Chondrocyte (in vitro differentiated cells): ENCODE measurements around the gene IQCE. TPM values are rescaled to one million over a fixed set of nuclear protein-coding genes. Genes with fewer than 3 reads are reported as not detected.

ENCODE experiments used
- DNase-seq: peaks from one replicate; pipeline ENCODE4 v3.0.0; 2021; ENCODE audit warnings: mixed read lengths, low spot score
- H3K27ac Mint-ChIP-seq: one replicate; pipeline ENCODE4 v1.8.0; 2021; ENCODE audit warnings: mild to moderate bottlenecking, moderate library complexity, mixed read lengths; ENCODE audit not compliant: unreplicated experiment
- H3K27me3 Mint-ChIP-seq: 2 replicates; pipeline ENCODE4 v1.8.0; 2021; ENCODE audit warnings: low read depth, mixed read lengths
- H3K36me3 Mint-ChIP-seq: 2 replicates; pipeline ENCODE4 v1.8.0; 2021; ENCODE audit warnings: low read depth, mixed read lengths
- H3K4me1 Mint-ChIP-seq: 2 replicates; pipeline ENCODE4 v1.8.0; 2021; ENCODE audit warnings: low read depth, mild to moderate bottlenecking, mixed read lengths
- H3K4me3 Mint-ChIP-seq: one replicate; pipeline ENCODE4 v1.8.0; 2021; ENCODE audit warnings: mild to moderate bottlenecking, moderate library complexity, mixed read lengths; ENCODE audit not compliant: unreplicated experiment
- H3K9me3 Mint-ChIP-seq: 2 replicates; pipeline ENCODE4 v1.8.0; 2021; ENCODE audit warnings: low read depth, mixed read lengths
- total RNA-seq: library from RNA; stranded (reverse); gene quantifications from 3 replicates; pipeline ENCODE4 v1.2.1, GENCODE V29; 2021
- TF ChIP-seq, protein P1 (sequence below): fragments of 200-600 bp; sonication (generic); IDR thresholded peaks from 2 replicates; pipeline ENCODE4 v1.5.0; 2021; ENCODE audit warnings: antibody characterized with exemption, mild to moderate bottlenecking, moderate library complexity

IQCE gene
- total RNA-seq, 1 donor from 2014 or later: 10.0 TPM

- Mint-ChIP-seq H3K36me3 (peaks cover 7% of the 10 kb centered on the region), H3K4me1 (peaks cover 4% of the 10 kb centered on the region), H3K4me3 (no peak overlapping the region), H3K9me3 (no peaks in the 10 kb centered on the region), H3K27ac (no peak overlapping the region), H3K27me3 (no peaks in the 10 kb centered on the region)
- DNase-seq: no peak
- TF ChIP-seq, protein P1, sequence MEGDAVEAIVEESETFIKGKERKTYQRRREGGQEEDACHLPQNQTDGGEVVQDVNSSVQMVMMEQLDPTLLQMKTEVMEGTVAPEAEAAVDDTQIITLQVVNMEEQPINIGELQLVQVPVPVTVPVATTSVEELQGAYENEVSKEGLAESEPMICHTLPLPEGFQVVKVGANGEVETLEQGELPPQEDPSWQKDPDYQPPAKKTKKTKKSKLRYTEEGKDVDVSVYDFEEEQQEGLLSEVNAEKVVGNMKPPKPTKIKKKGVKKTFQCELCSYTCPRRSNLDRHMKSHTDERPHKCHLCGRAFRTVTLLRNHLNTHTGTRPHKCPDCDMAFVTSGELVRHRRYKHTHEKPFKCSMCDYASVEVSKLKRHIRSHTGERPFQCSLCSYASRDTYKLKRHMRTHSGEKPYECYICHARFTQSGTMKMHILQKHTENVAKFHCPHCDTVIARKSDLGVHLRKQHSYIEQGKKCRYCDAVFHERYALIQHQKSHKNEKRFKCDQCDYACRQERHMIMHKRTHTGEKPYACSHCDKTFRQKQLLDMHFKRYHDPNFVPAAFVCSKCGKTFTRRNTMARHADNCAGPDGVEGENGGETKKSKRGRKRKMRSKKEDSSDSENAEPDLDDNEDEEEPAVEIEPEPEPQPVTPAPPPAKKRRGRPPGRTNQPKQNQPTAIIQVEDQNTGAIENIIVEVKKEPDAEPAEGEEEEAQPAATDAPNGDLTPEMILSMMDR: no peak
Measured at GRCh38 chr7:2657208-2657607, 98.4 kb downstream of the IQCE start.

GRCh38 chr7:2657920-2658671 is 99.3 kb downstream of the IQCE start:
- H3K9me3 Mint-ChIP-seq: no peaks in the 10 kb centered on the region
- no peaks in the 10 kb centered on the region for H3K4me1 Mint-ChIP-seq
- no peak overlapping the region for H3K27ac Mint-ChIP-seq
- H3K36me3 Mint-ChIP-seq: peaks cover 9% of the 10 kb centered on the region
- TF ChIP-seq, protein P1: no peak
- no peaks in the 10 kb centered on the region for H3K27me3 Mint-ChIP-seq
- no peak for DNase-seq
- H3K4me3 Mint-ChIP-seq: no peak overlapping the region

DNA sequence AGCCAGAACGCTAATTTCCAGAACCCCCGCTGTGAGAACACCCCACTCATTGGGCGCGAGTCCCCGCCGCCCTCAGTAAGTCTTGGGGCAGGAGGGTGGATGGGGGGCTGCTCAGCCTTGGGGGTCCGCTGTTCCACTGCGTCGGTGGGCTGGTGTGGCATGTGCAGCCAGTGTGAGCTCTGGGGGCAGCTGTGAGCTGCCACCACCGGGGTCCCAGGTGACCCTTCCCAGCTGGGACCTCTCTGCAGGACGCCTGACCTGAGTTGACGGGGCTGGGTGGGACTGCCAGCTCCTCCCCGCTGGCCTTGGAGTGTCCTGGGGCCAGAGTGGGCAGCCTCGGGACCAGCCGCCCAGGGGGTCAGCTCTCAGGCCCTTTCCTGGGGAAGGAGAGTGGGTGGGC is 100.2 kb downstream of the IQCE start:
- no peaks in the 10 kb centered on the region for H3K9me3 Mint-ChIP-seq
- H3K27ac Mint-ChIP-seq: no peak overlapping the region
- H3K4me1 Mint-ChIP-seq: no peaks in the 10 kb centered on the region
- H3K36me3 Mint-ChIP-seq: peaks cover 9% of the 10 kb centered on the region
- H3K27me3 Mint-ChIP-seq: no peaks in the 10 kb centered on the region
- TF ChIP-seq, protein P1: no peak
- no peak for DNase-seq
- no peak overlapping the region for H3K4me3 Mint-ChIP-seq

- Mint-ChIP-seq H3K27ac (no peak overlapping the region), H3K27me3 (no peaks in the 10 kb centered on the region), H3K9me3 (no peaks in the 10 kb centered on the region), H3K4me1 (no peaks in the 10 kb centered on the region), H3K4me3 (no peak overlapping the region), H3K36me3 (peaks cover 9% of the 10 kb centered on the region)
- TF ChIP-seq, protein P1: no peak
- DNase-seq: no peak
Measured at GRCh38 chr7:2659556-2660358, 101.0 kb downstream of the IQCE start.

DNA sequence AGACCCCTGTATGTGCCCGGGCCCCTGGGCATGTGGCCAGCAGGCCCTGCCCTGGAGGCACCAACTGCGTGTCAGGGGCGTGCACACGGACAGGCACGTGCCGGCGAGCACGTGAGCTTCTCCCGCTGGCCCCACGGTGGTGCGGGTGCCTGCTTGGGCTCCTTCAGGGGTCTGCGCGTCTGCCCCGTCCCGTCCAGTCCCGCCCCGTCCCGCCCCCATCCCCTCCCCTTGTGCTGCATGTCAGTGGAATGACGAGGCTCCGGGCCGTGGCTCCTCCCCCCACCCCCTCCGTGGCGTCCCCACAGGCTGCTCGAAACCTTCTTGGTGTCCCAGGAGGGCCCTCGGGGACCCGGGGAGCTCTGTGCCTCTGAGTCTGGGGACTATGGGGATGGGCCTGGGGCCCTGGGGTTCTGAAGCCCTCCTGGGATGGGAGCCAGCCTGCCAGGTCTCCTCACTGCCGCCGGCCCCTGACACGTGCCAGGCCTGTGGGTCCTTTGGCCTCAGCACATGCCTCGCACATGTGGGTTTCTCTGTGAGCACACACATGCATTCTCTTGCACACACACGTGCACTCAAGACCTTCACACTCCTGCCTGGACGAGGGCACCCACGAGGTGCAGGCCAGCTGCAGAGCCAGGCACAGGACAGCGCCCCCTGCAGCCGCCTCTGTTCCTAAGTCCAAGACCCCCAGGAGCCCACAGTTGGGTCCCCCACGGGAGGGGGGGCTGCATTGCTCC is 101.7 kb downstream of the IQCE start:
- Mint-ChIP-seq H3K36me3 (peaks cover 9% of the 10 kb centered on the region), H3K27me3 (no peaks in the 10 kb centered on the region), H3K27ac (no peak overlapping the region), H3K9me3 (no peaks in the 10 kb centered on the region), H3K4me1 (no peaks in the 10 kb centered on the region), H3K4me3 (no peak overlapping the region)
- TF ChIP-seq, protein P1: peak; percentile 70
- peak; percentile 89 for DNase-seq
